SJCRH30 (cell line): ENCODE results near the gene SQSTM1. TPM values are rescaled to one million over a fixed set of nuclear protein-coding genes. Genes with fewer than 3 reads are reported as not detected.
"Not testable (repeated sequence)": the region's sequence is repeated elsewhere in the genome, so short reads cannot be mapped to it uniquely, and the experiment has no call there.

Experiments used
- DNase-seq, 2 experiments: peaks; one replicate each; pipeline ENCODE4 v3.0.0-alpha.2; 2015 to 2020
- H3K27ac ChIP-seq: fragments of 250-450 bp; sonication (Bioruptor Pico); 2 replicates; pipeline ENCODE4 v1.5.1; 2020; ENCODE audit warnings: mild to moderate bottlenecking, moderate library complexity
- H3K27me3 ChIP-seq: fragments of 250-450 bp; sonication (Bioruptor Pico); 2 replicates; pipeline ENCODE4 v1.5.1; 2020; ENCODE audit warnings: mild to moderate bottlenecking, moderate library complexity
- H3K36me3 ChIP-seq: fragments of 250-450 bp; sonication (Bioruptor Pico); 2 replicates; pipeline ENCODE4 v1.5.1; 2020; ENCODE audit warnings: mild to moderate bottlenecking, moderate library complexity
- H3K4me1 ChIP-seq: fragments of 250-450 bp; sonication (Bioruptor Pico); 2 replicates; pipeline ENCODE4 v1.5.1; 2020; ENCODE audit warnings: mild to moderate bottlenecking, moderate library complexity
- H3K4me3 ChIP-seq: fragments of 250-450 bp; sonication (Bioruptor Pico); 2 replicates; pipeline ENCODE4 v1.5.1; 2020; ENCODE audit warnings: mild to moderate bottlenecking, moderate library complexity
- H3K9me3 ChIP-seq: fragments of 250-450 bp; sonication (Bioruptor Pico); replicated peaks from 2 replicates; pipeline ENCODE4 v1.5.1; 2020; ENCODE audit warnings: mild to moderate bottlenecking, moderate library complexity
- total RNA-seq: library from RNA; depleted of rRNA; stranded (reverse); fragments of >200 nt; shearing (Covaris generic); gene quantifications from 2 replicates; pipeline ENCODE4 v1.2.3, GENCODE V29; 2014

The SQSTM1 gene
- total RNA-seq, 1 experiment from 2014 or later: 65.8 TPM

DNA sequence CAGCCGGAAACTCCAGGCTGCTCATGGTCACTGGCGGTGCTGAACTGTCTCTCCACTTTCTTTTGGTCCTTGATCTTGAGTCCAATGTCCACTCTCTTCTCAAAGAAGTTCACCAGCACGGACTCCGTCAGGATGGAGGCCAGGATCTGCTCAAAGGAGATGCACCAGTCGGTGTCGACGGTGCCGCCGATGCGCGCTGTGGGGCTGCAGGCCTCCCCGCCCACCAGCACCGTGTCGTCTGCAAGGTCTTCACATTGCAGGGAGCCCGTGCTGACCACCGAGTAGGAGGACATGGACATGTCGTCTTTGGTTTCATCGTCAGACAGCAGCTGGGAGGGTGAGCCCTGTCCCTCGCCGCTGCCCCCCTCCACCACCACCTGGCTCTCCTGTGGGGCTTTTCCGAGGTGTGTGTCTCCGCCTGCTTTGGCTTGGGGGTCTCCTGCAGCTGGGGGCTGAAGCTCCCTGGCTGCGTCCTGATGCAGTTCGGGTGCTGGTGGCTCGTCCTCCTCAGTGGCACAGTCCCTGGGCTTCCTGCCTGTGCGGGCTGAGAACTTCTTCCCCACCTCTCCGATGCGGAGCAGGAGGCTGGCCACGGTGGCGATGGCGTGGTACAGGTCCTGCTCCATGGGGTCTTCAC lies 42.9 kb downstream of the SQSTM1 start:
- no peaks in the 10 kb centered on the region for H3K27me3 ChIP-seq
- 0 out of 2 replicates have a peak, but pooled peaks cover 3% of the 10 kb centered on the region for H3K9me3 ChIP-seq

DNA sequence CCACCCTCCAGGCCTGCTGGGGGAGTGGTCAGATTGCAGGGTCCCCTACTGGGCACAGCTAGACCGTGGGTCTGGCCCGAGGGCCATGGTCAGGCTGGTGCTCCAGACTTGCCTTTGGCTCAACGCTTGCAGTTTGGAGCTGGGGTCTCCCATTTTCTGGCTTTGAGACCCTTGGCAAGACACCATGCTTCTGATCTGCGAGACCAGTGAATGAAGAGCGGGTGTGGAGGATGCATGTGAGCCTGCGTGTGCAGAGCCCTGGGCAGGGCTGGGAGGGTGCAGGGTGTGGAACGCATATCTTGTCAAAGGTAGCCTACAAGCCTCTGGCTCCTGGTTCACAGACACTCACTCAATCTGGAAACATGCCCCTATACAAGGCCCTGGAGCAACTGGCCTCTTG lies 44.0 kb downstream of the SQSTM1 start:
- DNase-seq: no peak
- Histone ChIP-seq H3K36me3 (peaks cover 23% of the 10 kb centered on the region), H3K27me3 (no peaks in the 10 kb centered on the region), H3K27ac (no peak overlapping the region), H3K9me3 (0 out of 2 replicates have a peak, but pooled peaks cover 3% of the 10 kb centered on the region), H3K4me1 (no peaks in the 10 kb centered on the region), H3K4me3 (no peak overlapping the region)

More for the DNA sequence above, 42.9 kb downstream of the SQSTM1 start:
- H3K27ac ChIP-seq: no peak overlapping the region
- H3K4me3 ChIP-seq: no peak overlapping the region
- DNase-seq: no peak
- H3K36me3 ChIP-seq: peaks cover 23% of the 10 kb centered on the region
- no peaks in the 10 kb centered on the region for H3K4me1 ChIP-seq

DNA sequence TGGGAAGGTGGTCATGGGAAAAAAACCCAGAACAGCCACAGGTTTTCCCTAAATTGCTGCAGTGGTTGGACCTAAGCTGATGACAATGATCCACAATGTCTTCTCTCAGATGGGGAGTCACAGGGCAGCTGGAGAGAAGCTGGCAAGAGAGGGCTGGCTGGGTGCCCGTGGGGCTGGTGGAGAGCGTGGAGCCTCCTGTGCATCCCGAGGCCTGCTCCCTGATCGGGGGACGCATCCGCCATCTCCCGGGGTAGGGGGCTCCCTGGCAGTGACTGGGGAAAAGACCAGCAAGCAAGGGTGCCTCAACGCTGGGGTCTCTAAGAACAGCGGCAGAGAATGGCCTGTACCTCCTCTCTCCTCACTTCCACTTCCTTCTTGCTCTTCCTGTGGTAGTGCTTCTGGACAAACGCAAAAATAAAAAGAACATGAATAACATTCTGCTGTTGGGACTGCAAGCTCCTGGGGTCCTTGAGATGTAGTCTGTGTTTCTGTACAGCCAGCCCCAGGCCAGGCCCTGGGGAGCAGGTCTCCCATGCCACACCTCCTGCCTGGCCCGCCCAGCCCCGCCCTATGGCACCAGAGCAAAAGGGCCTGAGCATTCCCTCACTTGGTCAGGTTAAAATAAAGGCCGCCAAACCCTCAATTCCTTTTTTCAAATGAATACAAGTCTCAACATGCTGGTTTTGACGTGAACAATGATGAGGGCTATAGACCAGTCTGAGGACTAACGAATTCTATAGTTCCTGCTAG lies 45.0 kb downstream of the SQSTM1 start:
- Histone ChIP-seq H3K27ac (no peak overlapping the region), H3K4me1 (no peaks in the 10 kb centered on the region), H3K27me3 (no peaks in the 10 kb centered on the region), H3K36me3 (peaks cover 26% of the 10 kb centered on the region), H3K4me3 (no peak overlapping the region), H3K9me3 (0 out of 2 replicates have a peak, but pooled peaks cover 3% of the 10 kb centered on the region)
- DNase-seq: no peak

DNA sequence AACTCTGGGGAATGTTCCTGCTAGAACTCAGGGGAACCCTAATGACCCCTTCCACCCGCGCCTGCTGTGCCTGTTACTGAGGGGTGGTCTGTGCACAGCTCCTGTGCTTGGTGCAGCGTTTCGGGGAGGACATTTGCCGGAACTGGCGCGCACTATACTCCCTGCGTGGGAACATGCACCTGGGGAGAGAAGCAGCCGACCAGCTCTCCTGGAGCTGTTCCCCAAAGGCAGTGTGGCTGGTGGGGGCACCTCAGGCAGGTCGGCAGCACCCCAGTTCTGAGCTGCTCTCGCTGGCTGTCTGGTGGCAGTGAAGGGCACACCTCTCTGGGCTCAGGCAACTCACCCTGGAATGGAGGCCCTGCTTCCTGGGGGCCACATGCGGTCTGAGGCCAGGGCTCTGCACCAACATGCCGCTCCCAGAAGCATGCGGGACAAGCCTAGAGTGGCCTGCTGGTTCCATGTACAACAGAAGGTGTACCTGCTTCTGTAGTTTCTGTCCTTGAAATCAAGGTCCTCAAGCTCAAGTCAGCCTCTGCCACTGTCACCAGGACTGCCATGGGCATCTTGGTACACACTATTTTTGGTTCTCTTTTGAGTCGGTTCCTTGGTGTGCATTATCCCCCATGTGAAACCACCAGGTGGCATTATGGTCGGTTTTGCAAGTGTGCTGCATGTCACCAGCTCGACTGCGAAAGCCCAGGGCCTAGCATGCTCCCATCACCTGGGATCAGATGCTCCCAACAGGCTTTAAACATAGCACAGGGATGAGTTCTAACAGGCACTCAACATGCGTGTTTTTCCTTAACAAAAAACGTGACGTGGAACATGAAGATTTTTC lies 45.8 kb downstream of the SQSTM1 start:
- no peak overlapping the region for H3K27ac ChIP-seq
- DNase-seq: no peak
- no peak overlapping the region for H3K4me3 ChIP-seq
- peaks cover 26% of the 10 kb centered on the region for H3K36me3 ChIP-seq
- no peaks in the 10 kb centered on the region for H3K4me1 ChIP-seq
- H3K9me3 ChIP-seq: 0 out of 2 replicates have a peak, but pooled peaks cover 3% of the 10 kb centered on the region
- no peaks in the 10 kb centered on the region for H3K27me3 ChIP-seq

GRCh38 chr5:179867079-179867465 lies 46.4 kb downstream of the SQSTM1 start:
- H3K4me1 ChIP-seq: no peaks in the 10 kb centered on the region
- no peaks in the 10 kb centered on the region for H3K27me3 ChIP-seq
- H3K36me3 ChIP-seq: peaks cover 23% of the 10 kb centered on the region
- no peak overlapping the region for H3K4me3 ChIP-seq
- no peaks in the 10 kb centered on the region for H3K9me3 ChIP-seq
- H3K27ac ChIP-seq: no peak overlapping the region
- DNase-seq: no peak

GRCh38 chr5:179867476-179867875 lies 46.8 kb downstream of the SQSTM1 start:
- DNase-seq: no peak
- H3K36me3 ChIP-seq: peaks cover 24% of the 10 kb centered on the region
- no peaks in the 10 kb centered on the region for H3K4me1 ChIP-seq
- H3K4me3 ChIP-seq: no peak overlapping the region
- no peak overlapping the region for H3K27ac ChIP-seq
- H3K9me3 ChIP-seq: no peaks in the 10 kb centered on the region
- no peaks in the 10 kb centered on the region for H3K27me3 ChIP-seq

- H3K27ac ChIP-seq: no peak overlapping the region
- H3K36me3 ChIP-seq: peaks cover 22% of the 10 kb centered on the region; the same call in 1 of the 2 replicates
- H3K4me1 ChIP-seq: no peaks in the 10 kb centered on the region
- DNase-seq: no peak
- H3K27me3 ChIP-seq: no peaks in the 10 kb centered on the region
- no peaks in the 10 kb centered on the region for H3K9me3 ChIP-seq
- no peak overlapping the region for H3K4me3 ChIP-seq
These were observed 47.8 kb downstream of the SQSTM1 start for GRCh38 chr5:179868541-179868940.

DNA sequence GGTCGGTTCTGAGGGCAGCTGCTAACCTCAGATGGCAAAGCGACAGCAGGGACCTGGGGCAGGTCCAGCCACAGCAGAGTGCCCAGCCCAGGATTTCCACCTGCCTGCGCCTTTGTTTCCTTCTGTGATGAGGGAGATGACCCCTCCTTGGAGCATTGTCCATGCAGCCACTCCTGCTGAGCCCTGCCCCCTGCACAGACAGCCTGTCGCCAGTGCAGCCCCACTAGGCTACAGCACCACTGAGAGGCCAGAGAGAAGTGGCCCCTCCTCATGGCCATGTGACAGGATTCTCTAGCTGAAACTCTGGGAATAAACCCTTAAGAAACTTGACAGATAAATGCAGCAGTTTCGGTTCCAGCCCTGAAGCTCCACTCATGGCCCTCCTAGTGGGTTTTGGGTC lies 48.4 kb downstream of the SQSTM1 start:
- H3K4me1 ChIP-seq: no peaks in the 10 kb centered on the region
- H3K36me3 ChIP-seq: peaks cover 18% of the 10 kb centered on the region; the same call in 1 of the 2 replicates
- H3K27me3 ChIP-seq: no peaks in the 10 kb centered on the region
- no peak overlapping the region for H3K4me3 ChIP-seq
- no peaks in the 10 kb centered on the region for H3K9me3 ChIP-seq
- DNase-seq: no peak
- no peak overlapping the region for H3K27ac ChIP-seq

DNA sequence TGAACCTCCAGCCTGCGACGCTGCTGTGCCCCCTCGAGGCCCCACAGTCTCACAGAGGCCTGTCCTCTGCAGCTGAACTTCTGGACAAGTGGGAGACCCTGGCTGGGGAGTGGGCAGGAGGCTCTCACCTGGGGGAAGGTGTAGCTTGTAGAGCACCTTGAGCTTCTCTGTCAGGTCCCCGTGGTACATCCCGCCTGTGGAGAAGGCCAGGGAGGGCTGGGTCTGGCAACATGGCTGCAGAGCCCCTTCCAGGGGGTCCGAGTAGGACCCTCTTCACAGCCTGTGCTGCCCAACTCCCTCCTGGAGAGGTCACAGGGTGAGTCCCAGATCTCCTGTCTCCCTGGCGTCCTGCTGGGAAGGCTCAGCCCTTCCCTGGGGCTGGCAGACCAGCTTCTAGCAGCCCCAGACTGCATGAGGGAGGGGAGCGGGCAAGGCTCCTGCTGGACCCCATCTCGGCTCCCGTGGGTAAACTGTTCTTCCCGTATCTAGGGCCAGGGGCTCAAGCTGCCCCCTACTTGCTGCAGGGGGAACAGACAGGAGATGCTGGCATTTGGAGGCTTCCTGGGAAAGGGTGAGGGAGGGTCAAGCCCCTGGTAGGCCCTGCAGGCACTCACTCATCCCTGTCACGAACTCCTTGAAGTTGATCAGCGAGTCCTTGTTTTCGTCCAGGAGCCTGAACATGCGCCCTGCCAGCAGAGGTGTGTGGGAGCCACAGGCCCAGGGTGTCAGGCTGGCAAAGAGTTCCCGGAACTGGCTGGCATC lies 49.1 kb downstream of the SQSTM1 start:
- Histone ChIP-seq H3K9me3 (no peaks in the 10 kb centered on the region), H3K4me1 (no peaks in the 10 kb centered on the region), H3K27ac (no peak overlapping the region), H3K4me3 (no peak overlapping the region), H3K36me3 (peaks cover 16% of the 10 kb centered on the region), H3K27me3 (no peaks in the 10 kb centered on the region)
- DNase-seq: no peak

GRCh38 chr5:179870403-179870903 lies 49.7 kb downstream of the SQSTM1 start:
- Histone ChIP-seq H3K36me3 (peaks cover 16% of the 10 kb centered on the region), H3K9me3 (no peaks in the 10 kb centered on the region), H3K27ac (no peak overlapping the region), H3K27me3 (no peaks in the 10 kb centered on the region), H3K4me1 (no peaks in the 10 kb centered on the region), H3K4me3 (no peak overlapping the region)
- DNase-seq: peak; percentile 78 to 86

DNA sequence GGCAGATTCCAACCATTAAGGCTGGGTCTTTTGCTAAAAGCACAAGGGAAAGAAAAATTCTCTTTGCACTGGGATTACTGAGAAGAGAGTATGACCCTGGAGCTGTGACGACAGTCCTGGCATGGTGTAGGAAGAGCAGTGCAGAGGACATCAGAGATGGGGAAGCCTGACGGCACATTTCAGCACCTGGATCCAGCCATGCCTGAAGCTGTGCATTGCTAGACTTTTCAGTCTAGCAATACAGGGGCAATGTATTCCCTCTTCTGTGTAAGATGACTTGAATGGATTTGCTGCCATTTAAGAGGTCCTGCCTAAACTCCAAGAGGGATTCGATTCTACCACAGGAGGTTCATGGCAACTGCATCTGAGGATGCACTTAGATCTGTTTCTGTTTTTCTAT lies 50.2 kb downstream of the SQSTM1 start:
- Histone ChIP-seq H3K27me3 (no peaks in the 10 kb centered on the region), H3K9me3 (no peaks in the 10 kb centered on the region), H3K4me1 (peaks cover 3% of the 10 kb centered on the region; the same call in 1 of the 2 replicates), H3K27ac (no peak overlapping the region), H3K36me3 (peaks cover 16% of the 10 kb centered on the region), H3K4me3 (no peak overlapping the region)
- DNase-seq: no peak

DNA sequence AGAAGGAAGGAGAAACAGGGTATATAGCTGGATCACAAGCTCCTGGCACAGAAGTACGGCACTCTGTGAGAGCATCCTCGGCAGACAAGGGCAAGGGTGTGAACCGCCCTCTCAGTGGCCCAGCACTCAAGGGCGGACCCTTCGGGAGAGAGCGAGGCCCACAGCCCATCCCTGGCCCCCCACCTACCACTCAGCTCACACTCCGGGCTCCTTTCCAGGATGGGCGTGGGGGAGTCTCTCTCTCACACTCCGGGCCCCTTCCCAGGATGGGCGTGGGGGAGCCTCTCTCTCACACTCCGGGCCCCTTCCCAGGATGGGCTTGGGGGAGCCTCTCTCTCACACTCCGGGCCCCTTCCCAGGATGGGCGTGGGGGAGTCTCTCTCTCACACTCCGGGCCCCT lies 50.8 kb downstream of the SQSTM1 start:
- not testable (repeated sequence) for H3K4me3 ChIP-seq, H3K27me3 ChIP-seq, H3K9me3 ChIP-seq, H3K4me1 ChIP-seq, H3K27ac ChIP-seq, DNase-seq
- peaks cover 16% of the 10 kb centered on the region for H3K36me3 ChIP-seq

GRCh38 chr5:179872055-179872827 lies 51.5 kb downstream of the SQSTM1 start:
- Histone ChIP-seq H3K27me3 (no peaks in the 10 kb centered on the region), H3K27ac (no peak overlapping the region), H3K4me1 (peaks cover 7% of the 10 kb centered on the region; the same call in 1 of the 2 replicates), H3K4me3 (no peak overlapping the region), H3K36me3 (peaks cover 14% of the 10 kb centered on the region), H3K9me3 (no peaks in the 10 kb centered on the region)
- DNase-seq: no peak
